IPS-11a (cell line): ENCODE data around the gene WDR91.
A peak's percentile ranks its signal among the peaks of the same experiment; 100 is the strongest.
"Not testable (repeated sequence)": the region's sequence is repeated elsewhere in the genome, so short reads cannot be mapped to it uniquely, and the experiment has no call there.

Experiments used
- H3K4me3 ChIP-seq: one replicate; pipeline ENCODE4 v1.5.1; 2013; ENCODE audit warnings: low read depth, low read length, control low read depth

The WDR91 gene

GRCh38 chr7:135181261-135181928 lies 29.9 kb downstream of the WDR91 start:
- H3K4me3 ChIP-seq, result no peak overlapping the region

- no peak overlapping the region for H3K4me3 ChIP-seq
Measured at GRCh38 chr7:135180122-135180521, 31.2 kb downstream of the WDR91 start.

GRCh38 chr7:135179321-135179925 lies 31.9 kb downstream of the WDR91 start:
- H3K4me3 ChIP-seq, result no peak overlapping the region

- H3K4me3 ChIP-seq, result no peak overlapping the region
Measured at GRCh38 chr7:135178364-135178763, 33.0 kb downstream of the WDR91 start.

- H3K4me3 ChIP-seq, result no peak overlapping the region
Measured at GRCh38 chr7:135177028-135177696, 34.2 kb downstream of the WDR91 start.

GRCh38 chr7:135175931-135176330 lies 35.4 kb downstream of the WDR91 start:
- H3K4me3 ChIP-seq, result no peak overlapping the region

- H3K4me3 ChIP-seq, result no peak overlapping the region
Measured at GRCh38 chr7:135174941-135175340, 36.4 kb downstream of the WDR91 start.

- not testable (repeated sequence) for H3K4me3 ChIP-seq
Measured at GRCh38 chr7:135173916-135174315, 37.4 kb downstream of the WDR91 start.

- not testable (repeated sequence) for H3K4me3 ChIP-seq
Measured at GRCh38 chr7:135171581-135172291, 39.6 kb downstream of the WDR91 start.

- H3K4me3 ChIP-seq, result peak overlapping the region; percentile 13
Measured at GRCh38 chr7:135170998-135171481, 40.3 kb downstream of the WDR91 start.

GRCh38 chr7:135170274-135170997 lies 40.9 kb downstream of the WDR91 start, which contains the start of gene CYREN:
TSS of gene CYREN (minus strand) at chr7:135170707. CDS start at chr7:135168922, 1,785 bp downstream.
- peak within 1 kb of the TSS; percentile 83 for H3K4me3 ChIP-seq

GRCh38 chr7:135169964-135170273 lies 41.4 kb downstream of the WDR91 start:
- H3K4me3 ChIP-seq, result peak overlapping the region; percentile 83

GRCh38 chr7:135169141-135169963 lies 42.0 kb downstream of the WDR91 start:
- peak overlapping the region; percentile 83 for H3K4me3 ChIP-seq

- H3K4me3 ChIP-seq, result no peak overlapping the region
Measured at GRCh38 chr7:135168489-135169140, 42.7 kb downstream of the WDR91 start.

GRCh38 chr7:135168001-135168400 lies 43.3 kb downstream of the WDR91 start:
- no peak overlapping the region for H3K4me3 ChIP-seq

GRCh38 chr7:135167365-135167917 lies 43.9 kb downstream of the WDR91 start:
- no peak overlapping the region for H3K4me3 ChIP-seq

- H3K4me3 ChIP-seq, result no peak overlapping the region
Measured at GRCh38 chr7:135166338-135166990, 44.9 kb downstream of the WDR91 start.

GRCh38 chr7:135165862-135166261 lies 45.5 kb downstream of the WDR91 start:
- no peak overlapping the region for H3K4me3 ChIP-seq
